Measurements from ENCODE around the gene INSIG1. TPM values are rescaled to one million over a fixed set of nuclear protein-coding genes. Genes with fewer than 3 reads are reported as not detected.

INSIG1 gene
- total RNA-seq, 1 experiment from 2014 or later = 53.4 TPM

- BruUV-seq (replicated peaks) = no TSS peak
- H3K36me3 ChIP-seq (ENCODE audit: insufficient read depth, low read length, poor library complexity, severe bottlenecking) = no peaks in the 10 kb centered on the region
- no peaks in the 10 kb centered on the region for H3K4me1 ChIP-seq (ENCODE audit: insufficient read depth, low read length, poor library complexity, severe bottlenecking)
- TF ChIP-seq EZH2 (IDR thresholded peaks at IDR 0.05; ENCODE audit: borderline replicate concordance, low read depth, low read length, poor library complexity, severe bottlenecking) (no peak), CTCF (conservative IDR thresholded peaks at IDR 0.05; ENCODE audit: low read depth, low read length) (no peak)
- DNase-seq (ENCODE audit: low spot score) = no peak
- intact Hi-C loops (cut with micrococcal nuclease; ENCODE audit: unreplicated experiment) = no loop called here
- peaks cover 15% of the 10 kb centered on the region for H3K27me3 ChIP-seq (replicated peaks; ENCODE audit: insufficient read depth, low read depth, low read length, poor library complexity)
- no peaks in the 10 kb centered on the region for H3K9me3 ChIP-seq (ENCODE audit: low read depth, low read length, poor library complexity, severe bottlenecking)
- ChIA-PET CTCF (no interaction called here), POLR2A (ENCODE audit: low non-redundant PET) (no interaction called here)
- H3K27ac ChIP-seq (ENCODE audit: low read depth, low read length, poor library complexity, severe bottlenecking) = no peak overlapping the region
- H3K4me3 ChIP-seq (ENCODE audit: low read depth, low read length, poor library complexity, severe bottlenecking) = no peak overlapping the region
Observed at GRCh38 chr7:155274633-155275355, 22.9 kb upstream of the INSIG1 start.

GRCh38 chr7:155276042-155276799, 21.5 kb upstream of the INSIG1 start:
- Histone ChIP-seq H3K4me1 (ENCODE audit: insufficient read depth, low read length, poor library complexity, severe bottlenecking) (no peaks in the 10 kb centered on the region), H3K27me3 (replicated peaks; ENCODE audit: insufficient read depth, low read depth, low read length, poor library complexity) (peaks cover 15% of the 10 kb centered on the region), H3K27ac (ENCODE audit: low read depth, low read length, poor library complexity, severe bottlenecking) (no peak overlapping the region), H3K4me3 (ENCODE audit: low read depth, low read length, poor library complexity, severe bottlenecking) (no peak overlapping the region), H3K36me3 (ENCODE audit: insufficient read depth, low read length, poor library complexity, severe bottlenecking) (no peaks in the 10 kb centered on the region), H3K9me3 (ENCODE audit: low read depth, low read length, poor library complexity, severe bottlenecking) (no peaks in the 10 kb centered on the region)
- POLR2A ChIA-PET (ENCODE audit: low non-redundant PET) = no interaction called here
- no TSS peak for BruUV-seq (replicated peaks)
- TF ChIP-seq CTCF (conservative IDR thresholded peaks at IDR 0.05; ENCODE audit: low read depth, low read length) (no peak), EZH2 (IDR thresholded peaks at IDR 0.05; ENCODE audit: borderline replicate concordance, low read depth, low read length, poor library complexity, severe bottlenecking) (no peak)
- DNase-seq (ENCODE audit: low spot score) = no peak
- CTCF ChIA-PET = interaction anchor here (0.7 kb wide), 1 partner anchor 14 kb away, joined by 8 read pairs; no protein-coding TSS in a partner anchor
- intact Hi-C loops (cut with micrococcal nuclease; ENCODE audit: unreplicated experiment) = no loop called here

GRCh38 chr7:155276800-155277375, 20.8 kb upstream of the INSIG1 start:
- intact Hi-C loops (cut with micrococcal nuclease; ENCODE audit: unreplicated experiment) = no loop called here
- H3K27ac ChIP-seq (ENCODE audit: low read depth, low read length, poor library complexity, severe bottlenecking) = no peak overlapping the region
- no peak overlapping the region for H3K4me3 ChIP-seq (ENCODE audit: low read depth, low read length, poor library complexity, severe bottlenecking)
- no peaks in the 10 kb centered on the region for H3K36me3 ChIP-seq (ENCODE audit: insufficient read depth, low read length, poor library complexity, severe bottlenecking)
- DNase-seq (ENCODE audit: low spot score) = no peak
- TF ChIP-seq EZH2 (IDR thresholded peaks at IDR 0.05; ENCODE audit: borderline replicate concordance, low read depth, low read length, poor library complexity, severe bottlenecking) (no peak), CTCF (conservative IDR thresholded peaks at IDR 0.05; ENCODE audit: low read depth, low read length) (no peak)
- H3K4me1 ChIP-seq (ENCODE audit: insufficient read depth, low read length, poor library complexity, severe bottlenecking) = no peaks in the 10 kb centered on the region
- BruUV-seq (replicated peaks) = no TSS peak
- CTCF ChIA-PET = no interaction called here
- POLR2A ChIA-PET (ENCODE audit: low non-redundant PET) = no interaction called here
- no peaks in the 10 kb centered on the region for H3K9me3 ChIP-seq (ENCODE audit: low read depth, low read length, poor library complexity, severe bottlenecking)
- peaks cover 15% of the 10 kb centered on the region for H3K27me3 ChIP-seq (replicated peaks; ENCODE audit: insufficient read depth, low read depth, low read length, poor library complexity)
